Measurements from ENCODE around the gene SLC22A23.
"Not testable (repeated sequence)": the region's sequence is repeated elsewhere in the genome, so short reads cannot be mapped to it uniquely, and the experiment has no call there.

Gene SLC22A23

DNA sequence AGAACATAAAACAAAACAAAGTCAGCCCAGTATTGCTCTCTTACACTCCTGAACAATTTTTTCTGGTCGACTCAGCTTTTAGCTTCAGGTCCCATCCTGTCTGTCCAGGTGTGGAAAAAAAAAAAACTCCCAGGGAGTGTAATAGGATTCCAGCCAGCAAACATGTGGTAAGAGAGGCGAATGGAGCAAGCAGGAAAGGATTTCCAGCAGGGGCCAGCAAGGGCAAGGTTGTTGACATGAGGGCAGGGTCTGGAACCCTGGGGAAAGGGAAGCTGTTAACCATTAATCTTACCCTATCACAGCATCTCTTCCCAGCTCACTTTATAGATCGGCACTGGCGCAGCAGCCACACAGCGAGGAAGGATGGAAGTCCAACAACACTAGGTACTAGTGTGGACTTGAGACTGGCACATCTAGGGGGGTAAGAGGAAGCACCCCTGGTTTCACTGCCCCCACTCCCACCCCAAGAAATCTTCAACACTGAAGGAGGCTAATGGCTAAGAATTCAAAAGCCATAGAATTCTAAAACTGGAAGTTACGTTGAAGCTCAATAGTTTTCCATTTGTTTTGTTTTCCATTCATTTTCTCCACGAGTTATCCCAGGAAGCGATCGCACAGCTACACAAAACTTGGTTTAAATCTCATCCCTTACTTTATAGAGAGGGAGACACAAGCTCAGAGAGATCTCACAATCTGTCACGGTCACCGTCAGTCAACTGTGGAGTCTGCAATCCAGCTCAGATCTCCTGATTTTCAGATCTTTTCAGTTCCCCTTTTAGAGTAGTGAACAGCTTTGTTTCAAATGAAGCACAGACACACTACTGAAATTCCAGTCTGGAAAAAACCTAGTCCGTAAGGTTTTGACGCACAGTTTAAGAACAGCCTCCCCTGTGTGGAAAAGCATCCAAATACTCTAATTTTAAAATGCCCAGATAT is 53.3 kb downstream of the SLC22A23 start:
- no peak for DNase-seq (ENCODE audit: low spot score)

DNA sequence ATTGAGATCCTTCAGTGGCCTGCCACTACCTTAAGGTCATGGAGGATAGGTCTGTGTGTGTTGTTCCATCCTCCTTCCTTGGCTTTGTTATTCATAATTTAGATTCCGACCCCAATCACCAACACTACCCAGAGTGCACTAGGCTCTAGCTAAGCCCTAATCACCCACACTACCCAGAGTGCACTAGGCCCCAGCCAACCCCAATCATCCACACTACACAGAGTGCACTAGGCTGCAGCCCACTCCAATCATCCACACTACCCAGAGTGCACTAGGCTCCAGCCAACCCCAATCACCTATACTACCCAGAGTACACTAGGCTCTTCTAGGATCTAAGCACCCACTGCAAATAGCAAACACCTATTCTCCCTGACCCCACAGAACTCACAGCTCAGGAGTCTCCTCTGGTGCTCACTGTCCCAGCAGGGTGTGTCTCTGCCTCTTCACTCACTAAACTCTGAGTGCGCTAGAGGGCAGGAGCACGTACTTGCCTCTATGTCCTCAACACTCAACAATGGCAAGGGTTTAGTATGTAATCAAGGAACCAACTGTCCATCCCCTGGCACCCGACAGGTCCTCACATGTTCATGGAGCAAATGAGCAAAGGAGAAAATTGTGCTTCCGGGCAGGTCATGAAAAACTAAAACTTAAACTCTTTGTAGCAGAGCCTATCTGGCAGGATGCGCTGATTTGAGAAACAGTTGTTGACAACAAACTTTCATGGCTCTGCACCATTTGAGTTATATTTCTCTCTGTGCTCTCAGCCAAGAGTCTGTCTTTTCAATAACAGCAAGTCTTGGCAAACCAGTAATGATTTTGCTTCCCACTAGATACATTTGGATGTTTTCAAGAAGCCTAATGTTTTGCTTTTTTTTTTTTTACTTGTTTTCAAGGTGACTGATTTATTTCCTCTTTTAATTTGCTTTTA is 54.3 kb downstream of the SLC22A23 start:
- DNase-seq (ENCODE audit: low spot score) = no peak

DNA sequence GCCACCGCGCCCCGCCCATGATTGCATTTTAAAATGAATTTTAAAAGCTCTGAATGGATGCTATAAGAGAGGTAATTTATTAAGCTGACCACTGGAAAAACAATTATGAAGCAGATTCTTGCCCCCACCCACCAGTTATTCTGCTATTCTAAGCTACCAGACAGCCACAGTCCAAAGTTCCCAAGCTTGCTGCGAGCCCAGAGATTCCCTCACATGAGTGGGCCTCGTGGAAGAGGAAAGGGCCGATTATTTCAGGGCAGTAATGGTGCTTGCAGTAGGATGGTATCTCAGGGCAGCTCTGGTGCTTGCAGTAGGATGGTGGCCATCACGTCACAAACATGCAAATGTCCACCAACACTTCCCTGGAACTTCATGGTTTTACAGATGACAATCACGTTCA is 56.7 kb downstream of the SLC22A23 start:
- DNase-seq (ENCODE audit: low spot score) = no peak

DNA sequence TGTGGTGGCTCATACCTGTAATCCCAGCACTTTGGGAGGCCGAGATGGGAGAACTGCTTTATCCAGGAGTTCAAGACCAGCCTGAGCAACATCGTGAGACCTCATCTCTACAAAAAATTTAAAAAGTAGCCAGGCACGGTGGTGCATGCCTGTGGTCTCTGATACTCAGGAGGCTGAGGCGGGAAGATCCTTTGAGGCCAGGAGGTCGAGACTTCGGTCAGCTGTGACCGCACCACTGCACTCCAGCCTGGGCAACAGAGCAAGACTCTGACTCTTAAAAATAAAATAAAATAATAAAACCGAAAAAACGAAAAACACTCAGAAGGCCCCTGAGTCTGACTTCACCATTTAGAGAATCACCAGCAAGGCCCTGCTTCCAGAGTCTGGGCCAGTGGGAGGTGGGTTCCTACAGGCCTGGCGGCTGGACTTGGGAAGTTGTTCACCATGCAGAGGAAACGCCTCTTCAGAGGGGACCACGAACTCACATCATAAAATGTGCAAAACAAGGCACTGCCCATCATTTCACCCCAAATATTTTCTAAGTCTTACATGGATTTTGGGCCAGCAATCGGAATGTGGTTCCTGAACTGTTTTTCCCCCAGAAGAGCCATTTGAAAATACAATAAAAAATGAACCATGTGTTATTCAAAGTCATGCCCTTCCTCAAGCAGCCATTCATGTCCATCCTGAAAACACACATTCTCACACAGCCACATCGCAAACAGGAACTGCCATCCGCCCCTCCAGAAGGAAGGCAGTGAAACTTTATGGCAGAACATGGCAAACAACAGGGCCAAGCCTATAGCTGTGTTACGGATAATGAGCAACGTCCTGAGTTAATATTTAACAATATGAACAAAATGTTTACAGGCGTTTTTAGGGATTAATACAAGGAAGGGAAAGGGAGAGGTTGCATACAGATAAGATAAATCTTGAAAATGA is 57.8 kb downstream of the SLC22A23 start:
- no peak for DNase-seq (ENCODE audit: low spot score)

DNA sequence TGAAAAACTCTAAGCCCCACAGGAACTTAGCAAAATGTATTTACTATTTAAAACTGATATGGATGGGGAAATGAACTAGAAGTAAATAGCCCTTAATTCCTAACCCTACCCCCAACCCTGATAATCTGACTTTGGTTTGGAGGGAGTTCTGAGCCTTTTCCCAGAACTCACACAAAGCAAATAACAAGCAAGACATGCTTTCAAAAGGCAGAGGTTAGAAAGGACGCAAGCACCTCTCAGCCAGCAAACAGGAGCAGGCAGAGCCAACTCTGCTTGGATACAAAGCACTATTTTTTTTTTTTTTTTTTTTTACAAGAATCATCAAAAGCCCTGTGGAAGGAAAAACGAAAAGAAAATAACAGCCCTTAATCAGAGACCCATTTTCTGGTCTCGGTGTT is 58.7 kb downstream of the SLC22A23 start:
- no peak for DNase-seq (ENCODE audit: low spot score)

DNA sequence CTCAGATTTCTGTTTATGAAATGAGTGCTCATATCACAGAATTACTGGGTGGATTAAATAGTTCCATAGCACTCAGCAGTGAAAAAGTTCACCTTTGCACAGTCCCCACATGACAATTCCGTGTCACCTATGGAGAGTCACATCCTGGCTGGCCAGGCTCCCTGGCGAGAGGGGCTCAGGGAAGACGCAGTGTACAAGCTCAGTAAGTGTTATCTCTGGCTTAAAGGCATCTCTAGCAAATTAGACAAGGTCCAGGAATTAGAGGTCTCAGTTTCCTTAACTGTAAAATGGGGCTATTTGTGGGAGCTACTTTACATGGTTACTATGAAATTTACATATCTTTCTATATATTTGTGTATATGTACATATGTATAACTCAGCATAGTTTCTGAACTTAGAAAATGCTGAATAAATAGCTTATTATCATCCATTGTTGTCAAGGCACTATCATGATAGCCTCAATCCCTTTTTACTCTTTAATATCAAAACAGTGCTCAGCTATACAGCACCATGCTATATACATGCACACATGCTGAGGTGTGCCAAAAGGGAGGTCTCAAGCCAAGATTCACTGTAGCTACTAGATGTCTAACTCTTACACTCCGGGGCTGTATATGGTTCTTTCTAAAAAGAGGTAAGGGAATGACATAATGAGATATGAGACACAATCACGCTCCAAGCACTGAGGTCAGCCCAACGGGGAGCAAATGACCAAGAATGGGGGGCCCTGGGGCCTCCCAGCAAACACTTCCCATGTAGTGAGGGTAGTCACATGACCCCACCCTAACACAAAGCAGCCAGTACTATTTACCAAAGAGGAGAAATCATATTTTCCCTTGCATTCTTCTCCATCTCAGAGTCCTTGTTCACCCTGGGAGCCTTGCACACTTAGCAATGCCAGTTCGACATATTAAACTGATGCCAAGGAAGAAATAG is 59.4 kb downstream of the SLC22A23 start:
- no peak for DNase-seq (ENCODE audit: low spot score)

DNA sequence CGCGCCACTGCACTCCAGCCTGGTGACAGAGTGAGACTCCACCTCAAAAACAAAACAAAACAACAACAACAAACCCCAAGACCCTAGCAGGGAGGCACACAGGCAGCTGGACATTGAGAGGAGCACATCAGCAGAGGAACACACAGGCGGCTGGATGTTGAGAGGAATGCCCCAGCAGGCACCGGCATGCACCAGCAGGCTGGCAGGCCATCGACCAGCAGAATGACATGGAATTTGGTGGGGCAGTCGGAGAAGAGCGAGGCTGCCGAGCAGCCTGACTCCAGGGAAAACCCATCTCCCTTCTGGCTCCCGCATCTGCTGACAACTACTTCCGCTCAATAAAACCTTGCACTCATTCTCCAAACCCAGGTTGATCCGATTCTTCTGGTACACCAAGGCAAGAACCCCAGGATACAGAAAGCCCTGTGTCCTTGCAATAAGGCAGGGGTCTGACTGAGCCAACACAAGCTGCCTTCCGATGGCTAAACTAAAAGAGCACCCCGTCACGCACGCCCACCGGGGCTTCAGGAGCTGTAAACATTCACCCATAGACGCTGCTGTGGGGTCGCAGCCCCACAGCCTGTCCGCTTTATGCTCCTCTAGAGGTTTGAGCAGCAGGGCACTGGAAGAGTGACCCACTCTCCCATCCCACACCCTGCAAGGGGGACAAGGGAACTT is 60.2 kb downstream of the SLC22A23 start:
- DNase-seq (ENCODE audit: low spot score) = no peak

DNA sequence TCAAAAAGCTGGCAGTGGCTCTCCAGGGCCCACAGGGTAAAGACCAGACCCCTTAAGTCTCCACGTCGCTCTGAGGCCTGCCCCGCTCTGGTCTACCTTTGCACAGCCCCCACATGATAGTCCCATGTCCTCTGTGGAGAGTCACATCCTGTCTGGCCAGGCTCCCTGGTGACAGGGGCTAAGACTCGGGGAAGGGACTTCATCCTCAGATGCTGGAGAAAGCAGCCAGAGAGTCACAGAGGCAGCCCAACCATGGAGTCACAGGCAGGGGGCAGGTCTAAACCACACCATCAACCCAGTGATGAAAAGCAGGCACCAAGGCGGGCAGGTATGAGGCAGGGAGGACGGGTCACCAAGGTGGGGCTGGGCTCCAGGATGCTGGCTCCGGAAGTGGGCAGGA is 62.2 kb downstream of the SLC22A23 start:
- no peak for DNase-seq (ENCODE audit: low spot score)

DNA sequence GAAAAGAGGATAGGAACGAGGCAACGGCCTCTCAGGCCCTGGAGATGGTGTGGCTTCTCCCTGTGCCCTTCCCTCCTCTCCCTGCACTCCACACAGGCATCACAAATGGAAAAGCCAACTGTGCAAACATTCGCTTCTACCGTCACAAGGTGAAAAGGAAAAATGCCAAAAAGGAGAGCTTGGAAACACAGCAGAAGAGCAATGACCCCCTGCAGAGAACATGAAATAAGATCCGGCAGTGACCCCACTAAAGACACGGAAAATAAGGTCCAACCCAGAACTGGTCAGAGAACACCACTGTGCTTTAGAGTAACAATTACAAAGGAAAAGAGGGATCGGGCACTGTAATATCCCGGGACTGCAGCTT is 63.0 kb downstream of the SLC22A23 start:
- DNase-seq (ENCODE audit: low spot score) = no peak

DNA sequence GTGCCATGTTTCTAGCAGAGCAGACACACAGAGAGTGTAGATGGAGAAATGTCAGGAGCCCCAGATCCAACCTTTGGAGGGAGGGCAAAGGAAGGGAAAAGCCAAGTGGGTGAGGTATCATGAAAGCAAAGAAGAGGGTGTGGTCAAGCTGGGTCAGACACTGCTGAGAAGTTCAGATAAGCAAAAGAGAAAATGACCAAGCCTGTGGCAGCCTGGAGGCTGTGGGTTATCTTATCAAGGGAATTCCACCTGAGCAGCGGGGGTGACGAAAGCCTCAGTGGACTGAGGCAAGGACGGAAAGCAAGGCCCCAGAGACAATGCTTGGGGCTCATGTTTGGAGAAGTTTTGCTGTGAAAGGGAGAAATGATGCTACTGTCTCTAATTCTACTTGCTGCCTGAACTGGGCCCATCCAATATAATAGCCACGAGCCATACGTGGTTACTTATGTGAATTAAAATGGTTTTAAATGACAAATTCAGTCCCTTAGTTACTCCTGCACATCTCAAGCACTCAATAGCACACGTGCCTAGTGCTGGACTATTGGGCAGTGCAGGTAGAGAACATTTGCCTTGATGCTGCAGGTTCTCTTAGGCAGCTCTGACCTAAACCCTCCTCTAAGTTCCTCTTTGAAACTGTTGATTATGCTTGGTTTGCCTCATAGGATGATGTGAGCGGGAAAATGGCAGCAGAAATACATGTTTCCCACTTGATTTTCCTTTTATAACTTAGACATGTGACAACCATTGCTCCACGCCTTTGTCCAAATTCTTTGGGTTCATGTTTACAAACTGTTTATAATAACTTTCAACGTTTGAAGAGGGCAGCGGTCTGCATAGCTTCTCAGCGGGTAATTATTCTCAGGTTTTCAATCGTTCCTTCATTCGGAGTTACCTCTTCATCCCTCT is 63.7 kb downstream of the SLC22A23 start:
- no peak for DNase-seq (ENCODE audit: low spot score)

DNA sequence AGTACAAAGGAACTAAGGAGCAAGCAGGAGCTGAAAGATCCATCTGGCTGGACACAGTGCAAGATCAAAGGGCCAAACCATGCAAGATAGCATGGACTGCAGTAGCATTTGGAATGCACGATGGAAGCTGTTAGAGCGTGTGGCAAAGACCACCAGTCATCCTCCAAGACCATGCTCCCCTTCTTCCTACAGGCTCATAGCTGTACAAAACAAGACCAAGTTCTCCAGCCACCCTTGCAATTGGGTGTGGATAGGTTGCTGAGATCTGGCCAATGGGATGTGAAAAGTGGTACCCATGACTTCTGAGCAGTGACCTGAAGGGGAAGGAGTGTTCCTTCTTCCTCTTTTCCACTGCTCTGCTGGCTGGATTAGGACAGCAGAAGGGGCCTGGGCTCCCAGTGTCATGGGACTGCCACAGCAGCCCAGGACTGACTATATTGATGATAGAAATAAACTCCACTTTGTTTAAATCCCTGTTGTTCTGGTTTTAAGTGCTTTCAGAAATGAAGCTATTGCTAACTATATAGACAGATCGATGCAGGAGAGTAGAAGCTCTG is 64.9 kb downstream of the SLC22A23 start:
- DNase-seq (ENCODE audit: low spot score) = no peak

DNA sequence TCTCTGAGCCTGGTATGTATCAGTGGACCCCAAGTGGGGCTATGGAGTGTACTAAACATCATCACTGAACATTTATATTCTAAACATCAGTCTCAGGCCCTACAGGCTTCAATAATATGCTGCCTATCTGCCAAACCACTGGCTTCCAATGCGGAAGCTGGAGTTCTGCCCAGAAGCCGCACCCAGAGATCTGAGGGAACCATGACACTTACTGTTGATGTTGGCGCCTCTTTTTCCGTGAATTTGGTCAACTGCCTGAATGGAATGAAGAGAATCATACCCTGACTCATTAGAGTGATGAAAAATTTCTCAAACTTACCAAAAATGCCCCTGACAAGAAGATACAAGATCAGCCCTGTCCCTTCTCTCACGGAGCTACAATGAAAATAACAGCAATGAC is 66.2 kb downstream of the SLC22A23 start:
- no peak for DNase-seq (ENCODE audit: low spot score)

DNA sequence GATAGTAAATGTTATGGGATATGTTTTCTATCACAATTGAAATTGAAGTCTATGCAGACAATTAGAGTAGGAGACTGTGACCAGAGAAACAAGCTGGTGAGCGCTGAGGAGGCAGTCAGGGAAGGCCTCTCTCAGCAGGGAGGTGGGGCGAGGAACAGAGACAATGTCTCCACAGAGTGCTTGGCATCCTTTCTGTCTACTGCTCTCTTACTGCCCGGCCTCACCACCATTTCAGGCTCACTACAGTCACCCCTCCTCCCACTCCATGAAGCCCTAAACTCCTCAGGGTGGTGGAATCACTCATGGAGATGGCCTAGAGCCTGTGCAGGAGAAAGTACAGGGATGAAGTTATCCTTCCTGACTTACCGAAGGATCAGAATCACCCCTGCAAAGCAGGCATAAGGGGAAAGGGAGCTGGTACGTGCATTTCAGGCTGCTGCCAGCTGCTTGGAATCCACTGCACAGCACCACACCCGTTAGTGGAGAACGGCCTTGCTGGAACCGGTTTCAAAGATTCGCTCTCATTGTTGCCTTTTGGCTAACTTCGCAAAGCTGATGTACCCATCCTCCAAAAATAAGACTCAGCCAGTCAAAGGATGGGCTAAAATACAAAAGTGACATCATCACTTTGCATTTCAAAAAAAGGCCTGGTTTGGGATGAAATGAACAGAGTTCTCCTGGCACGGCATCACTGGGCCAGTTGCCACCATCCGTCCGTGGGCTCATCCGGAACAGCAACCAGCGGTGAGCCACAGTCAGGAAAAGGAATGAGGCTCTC is 67.3 kb downstream of the SLC22A23 start:
- no peak for DNase-seq (ENCODE audit: low spot score)

DNA sequence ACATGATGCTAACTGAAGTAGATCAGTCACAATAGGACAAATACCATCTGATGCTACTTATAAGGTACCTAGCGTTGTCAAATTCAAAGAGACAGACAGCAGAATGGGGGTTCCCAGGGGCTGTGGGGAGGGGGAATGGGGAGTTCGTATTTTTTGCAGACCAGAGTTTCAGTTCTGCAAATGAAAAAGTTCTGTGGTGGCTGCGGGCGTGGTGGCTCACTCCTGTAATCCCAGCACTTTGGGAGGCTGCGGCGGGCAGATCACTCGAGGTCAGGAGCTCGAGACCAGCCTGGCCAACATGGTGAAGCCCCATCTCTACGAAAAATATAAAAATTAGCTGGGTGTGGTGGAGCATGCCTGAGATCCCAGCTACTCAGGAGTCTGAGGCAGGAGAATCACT is 68.1 kb downstream of the SLC22A23 start:
- DNase-seq (ENCODE audit: low spot score) = no peak

DNA sequence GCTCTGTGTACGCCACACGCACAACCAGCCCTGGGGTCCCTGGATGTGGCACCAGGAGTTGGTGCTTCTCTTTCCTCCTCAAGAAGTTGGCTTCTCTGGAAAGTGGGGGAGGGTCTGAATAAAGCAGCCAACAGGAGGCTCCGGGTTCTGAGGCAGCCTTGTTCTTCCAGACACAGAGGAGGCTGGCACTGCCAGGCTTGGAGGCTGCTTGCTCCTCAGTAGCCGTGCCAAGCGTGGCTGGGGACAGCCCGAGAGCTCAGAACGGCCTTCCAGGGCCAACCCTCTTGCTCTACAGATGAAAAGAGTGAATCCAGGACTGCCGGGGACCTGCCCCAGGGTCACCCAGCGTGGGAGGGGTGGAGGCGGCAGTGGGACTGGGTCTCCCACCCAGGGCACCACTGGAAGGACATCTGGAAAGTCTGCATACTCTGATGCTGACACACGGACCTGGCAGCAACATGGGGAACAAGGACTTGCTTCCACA is 70.4 kb downstream of the SLC22A23 start:
- no peak for DNase-seq (ENCODE audit: low spot score)

DNA sequence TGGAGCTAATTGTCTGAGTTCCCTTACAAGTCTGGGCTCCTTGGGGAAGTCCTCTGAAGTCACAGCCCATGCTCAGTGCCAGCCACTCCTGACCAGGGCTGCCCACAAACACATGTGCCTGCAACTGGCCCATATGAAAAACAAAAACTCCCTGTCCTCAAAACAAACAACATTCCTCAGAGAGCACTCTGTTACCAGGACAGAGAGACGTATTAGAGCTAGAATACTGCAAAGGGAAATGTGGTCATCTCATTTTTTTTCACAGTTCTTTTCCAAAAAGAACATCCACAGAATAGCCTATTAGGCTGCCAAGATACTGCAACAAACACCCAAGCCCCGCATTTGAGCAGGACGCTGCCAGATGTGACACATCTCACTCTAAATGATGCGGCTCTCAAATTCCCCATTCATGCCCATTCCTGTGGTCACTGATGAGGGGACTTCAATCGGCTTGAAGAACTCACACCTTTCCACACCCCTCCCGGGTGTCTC is 71.1 kb downstream of the SLC22A23 start:
- DNase-seq (ENCODE audit: low spot score) = no peak

DNA sequence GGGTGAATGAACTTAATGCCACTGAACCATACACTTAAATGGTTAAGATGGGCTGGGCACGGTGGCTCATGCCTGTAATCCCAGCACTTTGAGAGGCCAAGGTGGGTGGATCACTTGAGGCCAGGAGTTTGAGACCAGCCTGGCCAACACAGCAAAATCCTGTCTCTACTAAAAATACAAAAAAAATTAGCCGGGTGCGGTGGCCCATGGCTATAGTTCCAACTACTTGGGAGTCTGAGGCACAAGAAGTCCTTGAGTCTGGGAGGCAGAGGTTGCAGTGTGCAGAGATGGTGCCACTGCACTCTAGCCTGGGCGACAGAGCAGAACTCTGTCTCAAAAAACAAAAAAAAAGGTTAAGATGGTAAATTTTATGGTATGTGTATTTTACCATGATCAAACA is 71.7 kb downstream of the SLC22A23 start:
- not testable (repeated sequence) for DNase-seq (ENCODE audit: low spot score)

Measured in RKO (cell line).